Stimulated activated naive CD8-positive, alpha-beta T cell treated with anti-CD3 and anti-CD28 coated beads, Interleukin-15, amount 100 ng/mL, for 72 hours (primary cell): ENCODE measurements around the gene TBC1D8.

ENCODE experiments used
- ATAC-seq: fragments of 150-1000 bp; cut with Tn5 transposase; 2 replicates; pipeline ENCODE4 v1.10.0; 2021; ENCODE audit warnings: mild to moderate bottlenecking, moderate library complexity
- DNase-seq, 2 donors: peaks; one replicate each; pipeline ENCODE4 v3.0.0; 2021 to 2022
- H3K27ac Mint-ChIP-seq, 2 donors: one replicate each; pipeline ENCODE4 v1.8.0; 2022; ENCODE audit warnings: mild to moderate bottlenecking in 2 of 2, mixed read lengths in 2 of 2, moderate library complexity in 2 of 2
- H3K27me3 Mint-ChIP-seq: one replicate; pipeline ENCODE4 v1.8.0; 2022; ENCODE audit warnings: mixed read lengths
- H3K4me1 Mint-ChIP-seq: one replicate; pipeline ENCODE4 v1.8.0; 2022; ENCODE audit warnings: mild to moderate bottlenecking, mixed read lengths
- H3K4me3 Mint-ChIP-seq, 2 donors: one replicate each; pipeline ENCODE4 v1.8.0; 2022; ENCODE audit warnings: mild to moderate bottlenecking in 2 of 2, mixed read lengths in 2 of 2, moderate library complexity in 1 of 2
- H3K9me3 Mint-ChIP-seq, 2 donors: one replicate each; pipeline ENCODE4 v1.8.0; 2022; ENCODE audit warnings: mixed read lengths in 2 of 2

TBC1D8 gene

GRCh38 chr2:101150306-101151145, 656 bp downstream of the TBC1D8 start:
- DNase-seq = peak; percentile 19 to 21

DNA sequence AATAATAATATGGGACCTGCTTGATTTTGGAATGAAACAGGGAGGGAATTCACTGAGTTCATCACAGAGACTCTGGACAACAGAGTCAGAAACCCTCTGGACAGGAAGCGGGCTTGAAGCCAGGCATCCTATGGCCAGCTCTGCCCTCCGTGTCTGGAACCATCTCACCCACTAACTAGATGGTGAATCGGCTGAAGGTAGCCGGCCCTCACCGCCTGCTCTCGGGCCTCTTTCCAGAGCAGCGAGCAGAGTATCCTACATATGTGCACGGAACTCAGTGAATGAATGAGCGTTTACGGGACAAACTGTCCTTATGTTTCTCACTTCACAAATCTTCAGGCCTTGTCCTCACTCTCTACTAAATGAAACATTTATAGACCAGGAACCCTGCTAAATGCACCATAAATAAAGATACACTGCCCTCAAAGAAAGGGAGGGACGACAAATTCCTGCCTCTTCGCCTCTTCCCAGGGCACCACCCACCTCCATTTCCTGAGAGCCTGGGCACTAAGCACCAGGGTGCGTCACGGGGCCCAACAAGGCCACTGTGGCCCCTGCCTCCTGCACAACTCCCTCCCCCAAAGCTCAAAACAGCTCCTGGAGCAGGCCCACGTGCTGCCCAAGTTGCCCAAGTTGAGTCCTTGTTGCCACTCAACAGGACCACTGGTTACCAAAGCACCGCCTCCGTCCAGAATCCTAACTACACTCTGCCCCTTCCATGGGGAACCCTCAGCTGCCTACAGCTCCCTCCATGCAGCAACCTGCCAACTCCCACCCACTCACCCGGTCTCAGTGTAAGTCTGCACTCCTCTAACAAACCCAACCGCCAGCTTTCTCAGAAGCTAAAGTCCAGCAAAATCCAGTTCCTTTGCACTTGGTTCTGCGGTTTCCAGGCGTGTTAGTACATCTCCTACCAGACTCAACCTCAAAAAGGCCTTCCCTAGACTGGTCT, 1.7 kb downstream of the TBC1D8 start:
- no peak for DNase-seq
- Mint-ChIP-seq H3K27ac (no peak overlapping the region), H3K27me3 (peaks cover 52% of the 10 kb centered on the region), H3K4me3 (peak overlapping the region in 1 of 2 donors; percentile 16), H3K9me3 (no peaks in the 10 kb centered on the region), H3K4me1 (peaks cover 31% of the 10 kb centered on the region)
- no peak for ATAC-seq

More at GRCh38 chr2:101150306-101151145, 656 bp downstream of the TBC1D8 start:
- H3K27ac Mint-ChIP-seq = peak overlapping the region in 1 of 2 donors; percentile 86
- H3K27me3 Mint-ChIP-seq = peaks cover 52% of the 10 kb centered on the region
- peak; percentile 55 for ATAC-seq
- H3K4me3 Mint-ChIP-seq = peak overlapping the region; percentile 78 to 88
- no peaks in the 10 kb centered on the region for H3K9me3 Mint-ChIP-seq
- H3K4me1 Mint-ChIP-seq = peaks cover 31% of the 10 kb centered on the region

DNA sequence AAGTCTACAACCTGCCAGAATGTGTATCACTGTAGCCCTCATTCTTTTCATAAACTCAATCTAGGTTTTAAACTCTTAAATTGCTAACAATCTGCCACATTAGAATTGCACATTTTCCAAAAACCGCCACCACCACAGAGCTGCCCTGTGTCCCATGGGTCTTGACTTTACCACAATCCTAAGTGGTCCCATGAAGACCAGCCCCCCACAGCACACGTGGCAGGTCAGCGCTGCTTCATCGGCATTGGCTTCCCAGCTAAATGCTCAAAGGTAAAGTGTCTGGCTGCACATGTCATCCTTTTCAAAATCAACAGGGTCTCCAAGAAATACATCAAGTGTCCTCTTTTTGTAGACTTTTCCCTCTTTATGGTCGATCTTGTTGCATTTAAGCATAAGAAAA, 2.4 kb downstream of the TBC1D8 start:
- DNase-seq = no peak
- H3K27me3 Mint-ChIP-seq = peaks cover 60% of the 10 kb centered on the region
- H3K27ac Mint-ChIP-seq = no peak overlapping the region
- no peak overlapping the region for H3K4me3 Mint-ChIP-seq
- no peak for ATAC-seq
- H3K9me3 Mint-ChIP-seq = no peaks in the 10 kb centered on the region
- H3K4me1 Mint-ChIP-seq = peaks cover 31% of the 10 kb centered on the region

DNA sequence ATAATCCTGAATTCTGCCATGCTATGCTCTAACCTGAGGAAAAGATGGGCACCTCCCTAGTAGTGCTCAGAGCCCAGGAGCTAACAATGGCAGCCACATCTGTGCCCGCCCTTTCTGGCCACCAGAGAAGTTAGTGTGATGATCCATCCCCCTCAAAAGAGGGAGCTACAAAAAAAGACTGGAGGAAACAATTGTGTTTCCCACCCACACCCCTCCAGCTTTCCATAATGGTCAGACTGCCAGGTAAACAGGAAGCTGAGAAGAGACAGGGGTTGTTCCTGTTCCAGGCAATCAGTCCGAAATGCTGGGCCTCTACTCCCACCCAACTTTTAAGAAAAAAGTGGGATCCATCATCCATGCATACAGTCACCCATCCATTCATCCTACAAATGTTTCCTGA, 3.2 kb downstream of the TBC1D8 start:
- H3K27ac Mint-ChIP-seq = no peak overlapping the region
- H3K9me3 Mint-ChIP-seq = no peaks in the 10 kb centered on the region
- no peak for DNase-seq
- no peak overlapping the region for H3K4me3 Mint-ChIP-seq
- peaks cover 29% of the 10 kb centered on the region for H3K4me1 Mint-ChIP-seq
- no peak for ATAC-seq
- peaks cover 56% of the 10 kb centered on the region for H3K27me3 Mint-ChIP-seq

GRCh38 chr2:101147062-101147461, 4.1 kb downstream of the TBC1D8 start:
- no peak overlapping the region for H3K4me3 Mint-ChIP-seq
- no peak overlapping the region for H3K27ac Mint-ChIP-seq
- no peaks in the 10 kb centered on the region for H3K9me3 Mint-ChIP-seq
- DNase-seq = no peak
- no peak for ATAC-seq
- H3K27me3 Mint-ChIP-seq = peaks cover 47% of the 10 kb centered on the region
- H3K4me1 Mint-ChIP-seq = peaks cover 20% of the 10 kb centered on the region

- ATAC-seq (no peak), DNase-seq (no peak)
- Mint-ChIP-seq H3K4me1 (peaks cover 15% of the 10 kb centered on the region), H3K9me3 (no peaks in the 10 kb centered on the region), H3K4me3 (no peak overlapping the region), H3K27ac (no peak overlapping the region), H3K27me3 (peaks cover 44% of the 10 kb centered on the region)
Observed at GRCh38 chr2:101146535-101146934, 4.6 kb downstream of the TBC1D8 start.

- Mint-ChIP-seq H3K4me1 (peaks cover 9% of the 10 kb centered on the region), H3K27me3 (peaks cover 50% of the 10 kb centered on the region), H3K9me3 (no peaks in the 10 kb centered on the region), H3K27ac (no peak overlapping the region), H3K4me3 (no peak overlapping the region)
- no peak for DNase-seq
- no peak for ATAC-seq
Observed at GRCh38 chr2:101145406-101145805, 5.8 kb downstream of the TBC1D8 start.

- no peak overlapping the region for H3K27ac Mint-ChIP-seq
- DNase-seq = no peak
- H3K27me3 Mint-ChIP-seq = peaks cover 35% of the 10 kb centered on the region
- no peak for ATAC-seq
- no peak overlapping the region for H3K4me3 Mint-ChIP-seq
- H3K9me3 Mint-ChIP-seq = no peaks in the 10 kb centered on the region
- no peaks in the 10 kb centered on the region for H3K4me1 Mint-ChIP-seq
Observed at GRCh38 chr2:101142163-101142562, 9.0 kb downstream of the TBC1D8 start.

- DNase-seq = no peak
- Mint-ChIP-seq H3K27me3 (peaks cover 35% of the 10 kb centered on the region), H3K4me1 (no peaks in the 10 kb centered on the region), H3K9me3 (no peaks in the 10 kb centered on the region), H3K27ac (no peak overlapping the region), H3K4me3 (no peak overlapping the region)
- ATAC-seq = no peak
Observed at GRCh38 chr2:101140978-101141655, 10.1 kb downstream of the TBC1D8 start.

DNA sequence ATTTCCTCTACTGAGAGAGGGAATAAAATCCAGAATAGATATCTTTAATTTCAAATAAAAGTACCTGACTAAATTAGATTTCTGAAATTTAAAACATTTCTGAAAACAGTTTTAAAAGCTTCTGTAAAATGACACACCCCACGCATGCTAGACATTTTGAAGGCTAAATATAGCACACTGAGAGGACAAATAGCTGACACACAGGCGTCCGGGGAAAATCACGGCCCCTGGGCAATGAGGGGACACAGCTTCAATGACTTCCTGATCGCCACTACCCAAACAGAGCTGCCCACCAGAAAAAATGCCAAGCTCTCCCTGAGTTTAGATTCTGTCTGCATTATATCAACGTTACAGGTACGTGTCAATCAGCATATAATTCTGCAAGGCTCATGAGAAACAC, 10.9 kb downstream of the TBC1D8 start:
- Mint-ChIP-seq H3K4me3 (no peak overlapping the region), H3K9me3 (no peaks in the 10 kb centered on the region), H3K27ac (no peak overlapping the region), H3K4me1 (no peaks in the 10 kb centered on the region), H3K27me3 (peaks cover 35% of the 10 kb centered on the region)
- no peak for ATAC-seq
- DNase-seq = no peak

DNA sequence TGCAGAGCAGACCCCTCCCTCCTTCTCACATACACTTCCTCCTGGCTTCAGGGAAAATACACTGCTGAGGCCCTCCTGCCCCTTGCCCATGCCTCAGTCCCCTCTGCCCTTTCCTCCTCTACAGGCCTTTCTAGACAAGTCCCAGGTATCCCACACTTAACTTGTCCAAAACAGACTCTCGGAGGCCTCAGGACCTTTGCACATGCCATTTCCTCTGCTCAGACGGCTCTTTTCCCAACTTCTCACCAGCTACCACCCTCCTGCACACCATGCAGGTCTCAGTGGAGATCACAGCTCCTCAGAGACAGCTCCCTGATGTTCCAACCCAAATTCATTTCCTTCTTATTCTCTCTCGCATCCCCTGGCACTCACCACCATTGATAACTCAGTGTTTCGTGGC, 11.7 kb downstream of the TBC1D8 start:
- Mint-ChIP-seq H3K27me3 (peaks cover 35% of the 10 kb centered on the region), H3K4me3 (no peak overlapping the region), H3K4me1 (no peaks in the 10 kb centered on the region), H3K27ac (no peak overlapping the region), H3K9me3 (no peaks in the 10 kb centered on the region)
- ATAC-seq (no peak), DNase-seq (no peak)

DNA sequence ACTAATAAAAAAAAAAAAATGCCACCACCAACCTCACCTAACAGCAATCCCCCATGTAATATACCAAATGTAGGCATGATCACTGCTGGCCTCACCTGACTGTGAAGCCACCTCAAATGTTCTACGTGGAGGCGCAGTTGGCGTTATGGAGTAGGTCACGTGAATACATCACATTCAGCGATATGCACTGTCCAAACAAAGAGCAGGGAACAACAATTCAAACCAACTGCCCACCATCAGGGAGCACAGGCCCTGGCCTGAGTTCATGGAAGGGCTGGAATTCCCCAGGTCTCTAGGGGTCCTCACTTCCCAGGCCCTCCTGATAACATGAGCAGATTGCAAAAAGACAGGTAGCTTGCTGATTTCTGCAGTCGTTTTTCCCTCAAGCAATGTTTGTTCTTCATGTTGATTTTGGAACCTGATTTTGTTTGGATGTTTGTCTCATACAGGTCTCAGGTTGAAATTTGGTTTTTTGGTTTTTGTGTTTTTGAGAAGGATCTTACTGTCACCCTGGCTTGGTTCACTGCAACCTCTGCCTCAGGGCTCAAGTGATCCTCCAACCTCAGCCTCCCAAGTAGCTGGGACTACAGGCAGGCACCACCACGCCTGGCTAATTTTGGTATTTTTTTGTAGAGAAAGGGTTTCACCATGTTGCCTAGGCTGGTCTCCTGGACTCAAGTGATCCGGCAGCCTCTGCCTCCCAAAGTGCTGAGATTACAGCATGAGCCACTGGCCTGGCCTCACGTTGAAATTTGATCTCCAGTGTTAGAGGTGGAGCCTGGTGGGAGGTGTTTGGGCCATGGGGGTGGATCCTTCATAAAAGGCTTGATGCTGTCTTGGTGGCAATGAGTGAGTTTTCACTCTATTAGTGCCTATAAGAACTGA, 15.5 kb downstream of the TBC1D8 start:
- H3K27ac Mint-ChIP-seq = no peak overlapping the region
- DNase-seq (no peak), ATAC-seq (no peak)
- H3K9me3 Mint-ChIP-seq = no peaks in the 10 kb centered on the region
- peaks cover 13% of the 10 kb centered on the region for H3K27me3 Mint-ChIP-seq
- no peak overlapping the region for H3K4me3 Mint-ChIP-seq
- H3K4me1 Mint-ChIP-seq = peaks cover 4% of the 10 kb centered on the region

- no peak overlapping the region for H3K27ac Mint-ChIP-seq
- H3K4me3 Mint-ChIP-seq = no peak overlapping the region
- peaks cover 4% of the 10 kb centered on the region for H3K4me1 Mint-ChIP-seq
- DNase-seq (no peak), ATAC-seq (no peak)
- H3K9me3 Mint-ChIP-seq = no peaks in the 10 kb centered on the region
- no peaks in the 10 kb centered on the region for H3K27me3 Mint-ChIP-seq
Observed at GRCh38 chr2:101133492-101134100, 17.6 kb downstream of the TBC1D8 start.

GRCh38 chr2:101132202-101132601, 19.0 kb downstream of the TBC1D8 start:
- Mint-ChIP-seq H3K27me3 (no peaks in the 10 kb centered on the region), H3K4me3 (no peak overlapping the region), H3K4me1 (peaks cover 4% of the 10 kb centered on the region), H3K9me3 (no peaks in the 10 kb centered on the region), H3K27ac (no peak overlapping the region)
- DNase-seq = no peak
- ATAC-seq = no peak
